NCI-H524 (cell line): ENCODE data around the gene NOS3.
A peak's percentile ranks its signal among the peaks of the same experiment; 100 is the strongest.
"Not testable (repeated sequence)": the region's sequence is repeated elsewhere in the genome, so short reads cannot be mapped to it uniquely, and the experiment has no call there.

Source experiments
- DNase-seq, 2 experiments: peaks; one replicate each; lab custom pipeline; 2025; lab: John Stamatoyannopoulos, UW

The NOS3 gene

GRCh38 chr7:151038951-151039849 is 48.4 kb downstream of the NOS3 start:
- DNase-seq: no peak

GRCh38 chr7:151039850-151040548 is 49.2 kb downstream of the NOS3 start:
- peak; percentile 14 to 69 for DNase-seq

GRCh38 chr7:151040616-151041375 is 50.0 kb downstream of the NOS3 start:
- no peak for DNase-seq

- not testable (repeated sequence) for DNase-seq
Observed at GRCh38 chr7:151043449-151043848, 52.6 kb downstream of the NOS3 start.

DNA sequence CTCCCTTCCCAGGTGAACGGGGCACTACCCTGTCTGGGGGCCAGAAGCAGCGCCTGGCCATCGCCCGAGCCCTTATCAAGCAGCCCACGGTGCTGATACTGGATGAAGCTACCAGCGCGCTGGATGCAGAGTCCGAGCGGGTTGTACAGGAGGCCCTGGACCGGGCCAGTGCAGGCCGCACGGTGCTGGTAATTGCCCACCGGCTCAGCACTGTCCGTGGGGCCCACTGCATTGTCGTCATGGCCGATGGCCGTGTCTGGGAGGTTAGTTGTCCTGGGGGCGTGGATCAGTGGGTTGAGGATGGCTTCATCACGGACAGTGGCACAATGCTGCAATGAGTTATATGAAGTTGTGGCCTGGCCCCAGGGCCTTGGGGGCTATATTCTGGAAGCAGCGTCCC is 53.1 kb downstream of the NOS3 start:
- DNase-seq: no peak

DNA sequence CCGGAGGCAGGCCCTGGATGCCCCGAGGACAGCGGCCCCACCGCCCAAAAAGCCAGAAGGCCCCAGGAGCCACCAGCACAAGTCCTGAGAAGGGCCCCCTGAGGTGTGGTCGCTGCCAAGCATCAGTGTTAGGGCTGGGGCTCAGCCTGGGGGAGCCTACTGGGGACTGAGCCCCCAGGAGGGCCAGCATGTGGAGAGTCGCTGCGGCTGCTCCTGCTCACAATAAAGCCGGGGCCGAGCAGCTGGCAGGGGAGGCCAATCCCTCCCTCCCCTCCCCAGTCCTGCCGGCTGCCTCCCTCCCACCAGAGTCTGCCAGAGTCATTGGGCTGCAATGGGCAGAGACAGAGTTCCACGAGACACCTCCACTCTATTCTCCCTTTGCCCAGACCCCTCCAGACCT is 54.4 kb downstream of the NOS3 start:
- peak; percentile 39 to 70 for DNase-seq

- DNase-seq: no peak
Observed at GRCh38 chr7:151045967-151046366, 55.1 kb downstream of the NOS3 start.

DNA sequence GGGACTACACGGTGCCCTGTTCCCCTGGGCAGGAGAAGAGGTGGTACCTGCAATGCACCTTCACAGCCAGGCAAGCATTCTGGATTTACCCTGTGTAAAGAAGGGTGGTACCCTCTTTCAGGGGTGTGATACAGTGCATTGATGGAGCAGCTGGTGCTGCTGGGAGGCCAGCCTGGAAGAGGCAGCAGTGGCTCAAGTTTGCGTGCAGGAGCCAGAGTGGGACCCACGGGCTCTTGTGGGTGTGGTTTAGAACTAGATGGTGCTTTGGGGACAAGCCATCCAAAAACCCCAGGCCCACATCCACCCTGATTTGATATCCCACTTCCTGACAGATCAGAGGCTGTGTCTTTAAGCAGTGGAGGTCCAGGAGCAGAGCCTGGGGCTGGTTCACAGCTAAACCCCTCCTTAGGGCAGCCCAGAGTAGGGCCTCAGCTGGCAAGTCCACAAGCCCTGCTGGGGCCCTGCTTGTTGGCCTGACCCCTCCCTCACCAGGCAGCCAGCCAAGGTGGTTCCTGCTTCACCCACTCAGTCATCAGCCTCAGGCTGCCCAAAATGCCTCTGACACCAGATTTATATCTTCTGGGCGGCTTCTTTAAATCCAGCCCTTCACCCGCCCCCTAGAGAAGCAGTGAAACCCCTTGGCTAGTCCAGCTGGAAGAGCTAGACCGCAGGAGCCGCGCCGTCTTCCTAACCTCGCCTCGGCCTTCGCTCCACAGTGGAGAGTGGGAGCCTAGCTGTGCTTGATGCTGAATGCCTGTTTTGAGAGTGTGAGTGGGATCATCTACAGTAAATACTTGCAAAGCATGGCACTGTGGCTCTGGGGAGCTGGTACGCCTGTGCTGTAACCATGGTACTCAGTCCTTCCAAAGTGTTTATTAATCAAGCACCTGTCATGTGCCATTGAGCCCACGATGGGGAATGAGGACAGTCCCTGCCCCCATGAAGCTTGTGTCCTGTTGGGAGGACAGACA is 56.1 kb downstream of the NOS3 start:
- DNase-seq: peak in 1 of 2 experiments; percentile 13

DNA sequence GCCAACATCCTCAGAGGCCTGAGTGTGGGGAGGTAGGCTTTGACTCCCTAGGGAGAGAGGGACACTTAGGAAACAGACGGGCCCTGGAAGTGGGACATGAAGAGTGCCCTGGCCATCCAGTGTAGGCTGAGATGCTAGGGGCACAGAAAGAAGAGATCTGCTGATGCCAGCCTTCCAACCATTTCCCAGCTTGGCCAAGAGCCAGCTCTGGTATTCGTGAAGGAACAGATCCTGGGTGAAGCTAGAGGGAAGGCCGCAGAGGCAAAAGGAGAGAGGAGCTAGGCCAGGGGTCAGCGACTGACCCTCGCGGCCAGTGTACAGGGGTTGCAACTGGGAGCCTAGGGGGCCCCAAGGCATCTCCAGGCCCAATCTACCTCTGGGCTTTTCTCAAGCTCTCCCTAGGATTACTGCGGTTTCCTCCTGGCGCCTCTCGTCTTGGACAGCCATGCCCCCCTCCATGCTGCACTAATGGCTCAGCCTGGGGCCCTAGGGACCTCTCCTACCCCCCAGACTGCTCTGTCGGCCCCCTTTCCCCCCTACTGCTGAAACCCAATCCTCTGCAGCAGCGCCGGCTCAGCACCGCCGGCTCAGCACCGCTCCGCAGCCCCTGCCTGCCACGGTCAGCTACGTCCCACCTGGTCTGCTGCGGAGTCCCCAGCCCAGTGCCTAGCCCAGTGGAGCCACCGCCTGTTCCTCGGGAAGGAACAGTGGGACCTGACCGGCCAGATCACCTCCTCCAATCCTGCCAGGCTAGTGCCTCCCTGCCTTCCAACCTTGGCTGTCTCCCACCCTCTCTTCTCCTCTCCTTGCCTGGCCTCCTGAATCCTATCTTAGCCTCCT is 57.4 kb downstream of the NOS3 start, which contains the start of gene ASIC3:
ASIC3 (plus strand) TSS at position 556 of the 840 bp plus-strand sequence. CDS start 355 bp downstream, outside the sequence.
- peak in 1 of 2 experiments; percentile 45 for DNase-seq

DNA sequence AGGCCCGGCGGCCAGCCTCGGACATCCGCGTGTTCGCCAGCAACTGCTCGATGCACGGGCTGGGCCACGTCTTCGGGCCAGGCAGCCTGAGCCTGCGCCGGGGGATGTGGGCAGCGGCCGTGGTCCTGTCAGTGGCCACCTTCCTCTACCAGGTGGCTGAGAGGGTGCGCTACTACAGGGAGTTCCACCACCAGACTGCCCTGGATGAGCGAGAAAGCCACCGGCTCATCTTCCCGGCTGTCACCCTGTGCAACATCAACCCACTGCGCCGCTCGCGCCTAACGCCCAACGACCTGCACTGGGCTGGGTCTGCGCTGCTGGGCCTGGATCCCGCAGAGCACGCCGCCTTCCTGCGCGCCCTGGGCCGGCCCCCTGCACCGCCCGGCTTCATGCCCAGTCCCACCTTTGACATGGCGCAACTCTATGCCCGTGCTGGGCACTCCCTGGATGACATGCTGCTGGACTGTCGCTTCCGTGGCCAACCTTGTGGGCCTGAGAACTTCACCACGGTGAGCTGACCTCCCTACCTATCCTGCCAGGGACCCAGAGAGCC is 58.2 kb downstream of the NOS3 start:
- DNase-seq: no peak

- no peak for DNase-seq
Observed at GRCh38 chr7:151051108-151051507, 60.3 kb downstream of the NOS3 start.

GRCh38 chr7:151053096-151053495 is 62.3 kb downstream of the NOS3 start:
- no peak for DNase-seq

DNA sequence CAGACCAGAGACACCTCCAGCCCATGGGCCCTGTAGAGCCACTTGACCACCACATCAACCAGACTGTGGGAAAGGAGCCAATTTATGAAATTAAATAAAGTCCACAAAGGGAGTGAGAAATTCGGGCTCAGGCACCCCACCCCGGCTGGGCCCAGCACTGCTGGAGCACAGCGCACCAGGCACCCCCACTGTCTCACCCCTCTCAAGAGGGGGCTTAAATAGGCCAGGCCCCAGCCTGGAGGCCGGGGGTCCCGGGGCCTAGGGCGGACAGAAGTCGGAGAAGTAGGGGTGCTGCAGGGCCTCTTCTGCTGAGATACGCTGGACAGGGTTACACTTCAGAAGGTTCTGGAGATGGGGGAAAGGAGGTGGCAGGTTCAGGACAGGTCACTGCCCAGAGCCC is 62.9 kb downstream of the NOS3 start:
- DNase-seq: no peak

GRCh38 chr7:151056283-151056665 is 65.5 kb downstream of the NOS3 start:
- DNase-seq: no peak

GRCh38 chr7:151056666-151057505 is 66.1 kb downstream of the NOS3 start:
- no peak for DNase-seq

GRCh38 chr7:151057506-151057988 is 66.7 kb downstream of the NOS3 start, which contains the start of gene CDK5:
Gene CDK5 (minus strand): TSS chr7:151057897. CDS start chr7:151057848, 49 bp downstream.
- peak in 1 of 2 experiments; percentile 71 for DNase-seq

DNA sequence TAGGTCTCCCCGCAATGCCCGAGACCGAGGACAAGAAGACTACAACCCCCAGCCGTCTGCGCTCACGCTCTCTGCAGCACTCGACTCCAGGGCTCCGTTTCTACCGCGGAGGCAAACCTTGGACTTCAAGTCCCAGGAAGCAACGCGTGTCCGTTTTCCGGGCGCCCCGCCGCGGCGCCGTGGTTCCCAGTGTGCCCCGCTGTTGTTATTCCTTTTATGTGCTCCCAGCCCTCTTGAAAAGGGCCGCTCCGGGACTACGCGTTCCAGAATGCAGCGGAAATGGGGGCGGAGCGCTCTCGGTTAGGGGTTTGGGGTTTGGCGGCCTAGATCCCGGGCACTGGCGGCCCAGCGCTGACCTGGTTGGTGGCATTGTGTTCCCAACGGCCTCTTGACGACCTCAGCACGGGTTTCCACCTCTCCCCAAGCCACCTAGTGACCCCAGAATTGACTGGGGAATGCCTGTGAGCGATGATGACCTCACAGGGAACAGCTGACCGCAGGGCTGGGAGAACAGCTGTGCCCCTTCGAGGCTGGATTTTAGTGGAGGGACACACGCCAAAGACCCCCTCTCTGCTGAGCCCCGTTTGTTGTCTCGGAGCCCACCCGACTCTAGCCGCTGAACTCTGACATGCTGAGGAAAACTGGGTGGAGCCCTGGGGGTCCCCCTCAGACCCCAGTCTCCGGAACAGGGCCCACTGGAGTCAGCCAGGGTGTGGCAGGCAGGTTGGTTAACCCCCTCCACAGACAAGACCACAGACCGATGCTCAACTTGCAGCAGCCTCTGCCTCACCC is 67.4 kb downstream of the NOS3 start:
- peak; percentile 98 to 99 for DNase-seq
